Effector memory CD8-positive, alpha-beta T cell (primary cell): ENCODE results near the gene SARDH.

ENCODE experiments used
- ATAC-seq: fragments of 150-1000 bp; cut with Tn5 transposase; replicated peaks from 2 replicates; pipeline ENCODE4 v1.10.0; 2021; ENCODE audit warnings: mild to moderate bottlenecking, moderate library complexity
- DNase-seq, 3 experiments: peaks; one replicate each; pipeline ENCODE4 v3.0.0; 2021
- H3K27ac Mint-ChIP-seq, 2 donors: one replicate each; pipeline ENCODE4 v1.8.0; 2022; ENCODE audit warnings: mild to moderate bottlenecking in 2 of 2, mixed read lengths in 2 of 2, moderate library complexity in 2 of 2
- H3K27me3 Mint-ChIP-seq, 2 donors: one replicate each; pipeline ENCODE4 v1.8.0; 2022; ENCODE audit warnings: mixed read lengths in 2 of 2
- H3K36me3 Mint-ChIP-seq: one replicate; pipeline ENCODE4 v1.8.0; 2022; ENCODE audit warnings: mild to moderate bottlenecking, moderate library complexity, mixed read lengths; ENCODE audit not compliant: insufficient read depth
- H3K4me1 Mint-ChIP-seq, 2 donors: one replicate each; pipeline ENCODE4 v1.8.0; 2022; ENCODE audit warnings: low read depth in 2 of 2, mixed read lengths in 2 of 2
- H3K4me3 Mint-ChIP-seq, 2 donors: one replicate each; pipeline ENCODE4 v1.8.0; 2022; ENCODE audit warnings: mild to moderate bottlenecking in 2 of 2, mixed read lengths in 2 of 2, moderate library complexity in 2 of 2
- H3K9me3 Mint-ChIP-seq, 2 donors: one replicate each; pipeline ENCODE4 v1.8.0; 2022; ENCODE audit warnings: mixed read lengths in 2 of 2

The SARDH gene

GRCh38 chr9:133708246-133709014, 29.7 kb downstream of the SARDH start:
- no peak for DNase-seq

GRCh38 chr9:133707763-133708245, 30.3 kb downstream of the SARDH start:
- no peaks in the 10 kb centered on the region for H3K9me3 Mint-ChIP-seq
- DNase-seq (no peak), ATAC-seq (no peak)
- no peaks in the 10 kb centered on the region for H3K27me3 Mint-ChIP-seq
- H3K4me1 Mint-ChIP-seq, result peaks cover 0 to 3% of the 10 kb centered on the region in 2 donors
- no peak overlapping the region for H3K4me3 Mint-ChIP-seq
- no peak overlapping the region for H3K27ac Mint-ChIP-seq
- H3K36me3 Mint-ChIP-seq, result no peaks in the 10 kb centered on the region

More at GRCh38 chr9:133708246-133709014, 29.7 kb downstream of the SARDH start:
- H3K27me3 Mint-ChIP-seq, result peaks cover 0 to under 1% of the 10 kb centered on the region in 2 donors
- H3K4me3 Mint-ChIP-seq, result no peak overlapping the region
- ATAC-seq, result no peak
- no peaks in the 10 kb centered on the region for H3K36me3 Mint-ChIP-seq
- no peak overlapping the region for H3K27ac Mint-ChIP-seq
- no peaks in the 10 kb centered on the region for H3K9me3 Mint-ChIP-seq
- peaks cover 0 to 3% of the 10 kb centered on the region in 2 donors for H3K4me1 Mint-ChIP-seq

- no peaks in the 10 kb centered on the region for H3K36me3 Mint-ChIP-seq
- DNase-seq, result no peak
- peaks cover 0 to 7% of the 10 kb centered on the region in 2 donors for H3K4me1 Mint-ChIP-seq
- no peaks in the 10 kb centered on the region for H3K9me3 Mint-ChIP-seq
- H3K27ac Mint-ChIP-seq, result no peak overlapping the region
- H3K4me3 Mint-ChIP-seq, result no peak overlapping the region
- ATAC-seq, result no peak
- no peaks in the 10 kb centered on the region for H3K27me3 Mint-ChIP-seq
Measured at GRCh38 chr9:133707065-133707762, 30.9 kb downstream of the SARDH start.

GRCh38 chr9:133706307-133707050, 31.7 kb downstream of the SARDH start:
- Mint-ChIP-seq H3K4me1 (peaks cover 3 to 11% of the 10 kb centered on the region in 2 donors), H3K27me3 (peaks cover 0 to 6% of the 10 kb centered on the region in 2 donors), H3K9me3 (no peaks in the 10 kb centered on the region), H3K27ac (no peak overlapping the region), H3K36me3 (no peaks in the 10 kb centered on the region), H3K4me3 (no peak overlapping the region)
- DNase-seq (no peak), ATAC-seq (no peak)

GRCh38 chr9:133705576-133705975, 32.6 kb downstream of the SARDH start:
- no peak for ATAC-seq
- H3K4me3 Mint-ChIP-seq, result no peak overlapping the region
- peak overlapping the region in 1 of 2 donors; percentile 79 for H3K27ac Mint-ChIP-seq
- H3K27me3 Mint-ChIP-seq, result peaks cover 0 to 15% of the 10 kb centered on the region in 2 donors
- peaks cover 7% of the 10 kb centered on the region for H3K36me3 Mint-ChIP-seq
- no peaks in the 10 kb centered on the region for H3K9me3 Mint-ChIP-seq
- H3K4me1 Mint-ChIP-seq, result peaks cover 10 to 20% of the 10 kb centered on the region in 2 donors
- no peak for DNase-seq

GRCh38 chr9:133704711-133705181, 33.4 kb downstream of the SARDH start:
- DNase-seq (no peak), ATAC-seq (no peak)
- Mint-ChIP-seq H3K4me1 (peaks cover 10 to 22% of the 10 kb centered on the region in 2 donors), H3K27me3 (peaks cover 0 to 16% of the 10 kb centered on the region in 2 donors), H3K9me3 (no peaks in the 10 kb centered on the region), H3K4me3 (no peak overlapping the region), H3K27ac (no peak overlapping the region), H3K36me3 (peaks cover 7% of the 10 kb centered on the region)

- peaks cover 0 to 16% of the 10 kb centered on the region in 2 donors for H3K27me3 Mint-ChIP-seq
- ATAC-seq (no peak), DNase-seq (no peak)
- peak overlapping the region in 1 of 2 donors; percentile 23 for H3K4me3 Mint-ChIP-seq
- H3K27ac Mint-ChIP-seq, result no peak overlapping the region
- H3K36me3 Mint-ChIP-seq, result peaks cover 7% of the 10 kb centered on the region
- peaks cover 10 to 20% of the 10 kb centered on the region in 2 donors for H3K4me1 Mint-ChIP-seq
- no peaks in the 10 kb centered on the region for H3K9me3 Mint-ChIP-seq
Measured at GRCh38 chr9:133703591-133704399, 34.4 kb downstream of the SARDH start.

- Mint-ChIP-seq H3K27me3 (peaks cover 0 to 16% of the 10 kb centered on the region in 2 donors), H3K4me3 (peak overlapping the region; percentile 70 to 78), H3K4me1 (peaks cover 10 to 23% of the 10 kb centered on the region in 2 donors), H3K36me3 (peaks cover 7% of the 10 kb centered on the region), H3K27ac (peak overlapping the region in 1 of 2 donors; percentile 91), H3K9me3 (no peaks in the 10 kb centered on the region)
- ATAC-seq (no peak), DNase-seq (no peak)
Measured at GRCh38 chr9:133702798-133703590, 35.2 kb downstream of the SARDH start.

GRCh38 chr9:133701981-133702797, 36.0 kb downstream of the SARDH start:
- Mint-ChIP-seq H3K27me3 (peaks cover 0 to 18% of the 10 kb centered on the region in 2 donors), H3K4me3 (peak overlapping the region; percentile 74 to 78), H3K9me3 (no peaks in the 10 kb centered on the region), H3K36me3 (peaks cover 7% of the 10 kb centered on the region), H3K27ac (peak overlapping the region; percentile 87 to 91), H3K4me1 (peaks cover 10 to 23% of the 10 kb centered on the region in 2 donors)
- DNase-seq, result peak in 1 of 3 experiments; percentile 38
- ATAC-seq, result peak; percentile 62

- Mint-ChIP-seq H3K4me1 (peaks cover 10 to 26% of the 10 kb centered on the region in 2 donors), H3K9me3 (no peaks in the 10 kb centered on the region), H3K36me3 (peaks cover 7% of the 10 kb centered on the region), H3K27me3 (peaks cover 3 to 26% of the 10 kb centered on the region in 2 donors), H3K27ac (peak overlapping the region; percentile 87 to 91), H3K4me3 (peak overlapping the region; percentile 74 to 78)
- peak; percentile 83 for ATAC-seq
- peak; percentile 35 to 57 (median 50) for DNase-seq
Measured at GRCh38 chr9:133701321-133701980, 36.7 kb downstream of the SARDH start.

GRCh38 chr9:133700819-133701320, 37.3 kb downstream of the SARDH start:
- no peak for DNase-seq
- ATAC-seq, result no peak
- H3K27me3 Mint-ChIP-seq, result peaks cover 5 to 31% of the 10 kb centered on the region in 2 donors

More at GRCh38 chr9:133700819-133701320, 37.3 kb downstream of the SARDH start:
- Mint-ChIP-seq H3K4me1 (peaks cover 10 to 26% of the 10 kb centered on the region in 2 donors), H3K4me3 (peak overlapping the region; percentile 74 to 78), H3K36me3 (peaks cover 7% of the 10 kb centered on the region), H3K27ac (peak overlapping the region; percentile 87 to 91), H3K9me3 (no peaks in the 10 kb centered on the region)
